Stomach smooth muscle (tissue), 2 donors: ENCODE measurements around the gene LINC01488.
A peak's percentile ranks its signal among the peaks of the same experiment; 100 is the strongest.

Experiments
- H3K27ac ChIP-seq: one replicate; pipeline ENCODE4 v1.7.0; 2013; ENCODE audit warnings: mild to moderate bottlenecking, low read length, inconsistent platforms
- H3K27me3 ChIP-seq, 2 donors: one replicate each; pipeline ENCODE4 v1.7.0; 2013; ENCODE audit warnings: low read length in 2 of 2; ENCODE audit not compliant: insufficient read depth in 2 of 2, control insufficient read depth in 1 of 2
- H3K36me3 ChIP-seq, 2 donors: one replicate each; pipeline ENCODE4 v1.7.0; 2013; ENCODE audit warnings: low read length in 2 of 2; ENCODE audit not compliant: control insufficient read depth in 2 of 2, insufficient read depth in 2 of 2
- H3K4me1 ChIP-seq: one replicate; pipeline ENCODE4 v1.7.0; 2013; ENCODE audit warnings: low read length; ENCODE audit not compliant: control insufficient read depth, insufficient read depth
- H3K4me3 ChIP-seq, 2 donors: one replicate each; pipeline ENCODE4 v1.7.0; 2013; ENCODE audit warnings: low read length in 2 of 2
- H3K9ac ChIP-seq, 2 donors: one replicate each; pipeline ENCODE4 v1.7.0; 2013; ENCODE audit warnings: low read length in 2 of 2, mild to moderate bottlenecking in 1 of 2
- H3K9me3 ChIP-seq, 2 donors: one replicate each; pipeline ENCODE4 v1.7.0; 2013; ENCODE audit warnings: low read length in 2 of 2; ENCODE audit not compliant: control insufficient read depth in 2 of 2
- donor health status: healthy.
- donor health status: Pancreatic carcinoma.

LINC01488 gene

DNA sequence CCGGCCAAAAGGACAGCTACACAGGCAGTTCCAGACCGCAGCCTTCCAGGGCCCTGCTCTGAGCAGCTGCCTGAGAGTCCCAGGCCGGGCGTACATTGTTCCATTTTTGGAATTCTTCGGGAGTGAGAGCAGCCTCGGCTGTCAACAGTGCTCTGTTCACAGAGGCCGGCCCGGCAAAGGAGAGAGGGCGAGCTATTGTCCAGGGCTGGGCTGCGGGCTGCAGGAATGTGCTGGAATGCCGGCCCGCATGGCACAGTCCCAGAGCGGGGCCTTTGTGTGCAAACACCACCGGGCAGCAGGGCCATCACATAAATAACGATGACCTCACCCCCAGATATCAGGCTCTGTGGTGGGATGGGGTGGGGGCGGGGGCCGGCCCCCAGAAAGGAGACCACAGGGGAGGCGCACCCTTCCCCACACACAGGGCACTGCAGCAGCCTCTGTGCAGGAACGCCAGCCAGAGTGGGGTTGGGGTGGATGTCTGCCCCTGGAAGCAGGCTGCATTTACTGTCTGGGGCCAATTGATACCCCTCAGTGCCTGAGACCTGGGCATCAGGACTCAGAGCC, 15.8 kb downstream of the LINC01488 start:
- H3K36me3 ChIP-seq = no peaks in the 10 kb centered on the region
- H3K9me3 ChIP-seq = no peaks in the 10 kb centered on the region
- peak overlapping the region in 1 of 2 donors; percentile 9 for H3K9ac ChIP-seq
- peak overlapping the region; percentile 49 for H3K27ac ChIP-seq
- no peaks in the 10 kb centered on the region for H3K27me3 ChIP-seq
- H3K4me3 ChIP-seq = peak overlapping the region in 1 of 2 donors; percentile 40
- H3K4me1 ChIP-seq = peaks cover 20% of the 10 kb centered on the region

DNA sequence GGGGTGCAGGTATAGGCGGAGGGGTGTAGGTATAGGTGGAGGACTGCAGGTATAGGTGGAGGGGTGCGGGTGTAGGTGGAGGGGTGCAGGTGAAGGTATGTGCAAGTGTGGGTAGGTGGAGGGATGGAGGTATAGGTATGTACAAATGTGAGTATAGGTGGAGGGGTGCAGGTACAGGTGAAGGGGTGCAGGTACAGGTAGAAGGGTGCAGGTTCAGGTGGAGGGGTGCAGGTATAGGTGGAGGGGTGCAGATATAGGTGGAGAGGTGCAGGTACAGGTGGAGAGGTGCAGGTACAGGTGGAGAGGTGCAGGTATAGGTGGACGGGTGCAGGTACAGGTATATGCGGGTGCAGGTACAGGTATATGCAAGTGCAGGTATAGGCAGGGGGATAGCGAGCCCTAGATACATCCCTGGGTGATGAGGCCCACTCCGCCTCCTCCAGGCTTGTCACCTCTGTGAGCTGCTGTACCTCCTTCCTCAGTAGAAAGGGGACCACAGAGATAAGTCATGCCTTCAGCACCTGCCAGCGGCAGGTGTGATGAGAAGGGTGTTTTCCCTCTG, 17.2 kb downstream of the LINC01488 start:
- H3K4me1 ChIP-seq = peaks cover 20% of the 10 kb centered on the region
- no peak overlapping the region for H3K4me3 ChIP-seq
- H3K27me3 ChIP-seq = no peaks in the 10 kb centered on the region
- H3K27ac ChIP-seq = no peak overlapping the region
- no peaks in the 10 kb centered on the region for H3K9me3 ChIP-seq
- H3K36me3 ChIP-seq = no peaks in the 10 kb centered on the region
- no peak overlapping the region for H3K9ac ChIP-seq

DNA sequence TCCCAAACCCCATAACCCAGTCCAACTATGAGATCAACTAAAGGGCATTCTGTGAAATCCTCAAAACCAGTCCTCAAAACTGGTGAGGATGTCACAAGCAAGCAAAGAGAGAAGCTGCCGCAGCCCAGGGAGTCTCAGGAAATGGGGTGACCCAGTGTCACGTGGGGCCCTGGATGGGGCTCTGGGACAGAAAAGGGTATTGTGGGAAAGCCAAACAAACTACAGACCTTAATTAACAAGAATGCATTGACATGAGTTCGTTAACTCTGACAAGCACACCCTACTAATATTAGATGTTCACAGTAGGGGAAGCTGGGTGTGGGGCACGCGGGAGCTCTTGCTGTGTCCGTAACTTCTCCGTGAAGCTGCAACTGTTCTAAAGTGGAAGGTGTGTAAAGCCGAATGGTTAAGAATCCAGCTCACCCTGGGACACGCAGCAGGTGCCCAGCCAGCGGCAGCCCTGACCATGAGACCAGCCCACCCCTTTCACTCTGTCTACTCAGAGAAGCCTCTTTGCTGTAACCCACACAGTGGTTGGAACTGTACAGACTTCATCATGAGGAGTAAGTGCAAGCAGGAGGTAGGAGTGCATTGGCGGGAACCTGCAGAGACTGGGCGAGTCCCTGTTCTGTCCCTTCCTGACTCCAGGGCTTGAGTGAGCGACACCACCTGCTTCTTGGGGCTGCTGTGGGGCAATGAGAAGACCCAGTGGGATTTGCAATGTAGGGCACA, 17.9 kb downstream of the LINC01488 start:
- Histone ChIP-seq H3K4me1 (peaks cover 20% of the 10 kb centered on the region), H3K9me3 (no peaks in the 10 kb centered on the region), H3K27ac (no peak overlapping the region), H3K4me3 (no peak overlapping the region), H3K9ac (no peak overlapping the region), H3K27me3 (no peaks in the 10 kb centered on the region), H3K36me3 (no peaks in the 10 kb centered on the region)

DNA sequence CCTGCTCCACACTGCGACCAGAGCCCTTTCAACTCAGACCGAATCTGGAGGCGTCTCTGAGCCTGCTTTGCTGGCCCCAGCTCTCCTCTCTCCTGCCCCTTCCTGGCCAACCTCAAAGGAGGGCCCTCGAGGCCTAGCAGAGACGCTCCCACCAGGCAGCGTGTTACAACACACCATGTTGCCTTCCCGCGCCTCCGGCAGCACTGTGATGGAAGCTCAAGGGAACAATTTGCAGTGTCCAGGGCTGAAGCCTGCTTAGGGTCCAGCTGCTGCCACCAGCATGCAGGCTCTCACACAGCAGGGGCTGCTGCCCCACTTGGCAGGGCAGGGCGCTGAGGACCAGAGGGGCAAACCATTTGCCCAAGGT, 18.4 kb downstream of the LINC01488 start:
- no peak overlapping the region for H3K9ac ChIP-seq
- no peaks in the 10 kb centered on the region for H3K36me3 ChIP-seq
- peaks cover 20% of the 10 kb centered on the region for H3K4me1 ChIP-seq
- no peaks in the 10 kb centered on the region for H3K27me3 ChIP-seq
- H3K4me3 ChIP-seq = no peak overlapping the region
- no peak overlapping the region for H3K27ac ChIP-seq
- H3K9me3 ChIP-seq = no peaks in the 10 kb centered on the region

GRCh38 chr11:69500285-69501120, 19.0 kb downstream of the LINC01488 start:
- H3K9me3 ChIP-seq = no peaks in the 10 kb centered on the region
- peaks cover 20% of the 10 kb centered on the region for H3K4me1 ChIP-seq
- H3K36me3 ChIP-seq = no peaks in the 10 kb centered on the region
- no peak overlapping the region for H3K4me3 ChIP-seq
- H3K27ac ChIP-seq = no peak overlapping the region
- H3K9ac ChIP-seq = no peak overlapping the region
- H3K27me3 ChIP-seq = no peaks in the 10 kb centered on the region

DNA sequence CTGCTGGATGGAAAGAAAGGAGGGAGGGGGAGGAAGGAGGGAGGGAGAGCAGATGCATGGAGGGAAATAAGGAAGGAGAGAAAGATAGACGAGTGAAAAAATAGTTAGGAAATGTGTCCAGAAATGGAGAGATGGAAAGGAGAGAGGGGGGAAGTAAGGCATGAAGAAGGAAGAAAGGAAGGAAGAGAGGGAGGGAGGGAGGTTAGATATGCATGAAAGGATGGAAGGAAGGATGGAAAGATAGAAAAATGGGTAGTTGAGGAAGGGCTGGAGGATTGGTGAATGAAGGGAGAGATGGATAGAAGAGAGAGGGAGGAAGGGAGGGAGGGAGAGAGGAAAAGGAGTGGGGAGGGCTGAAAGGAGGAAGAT, 19.6 kb downstream of the LINC01488 start:
- Histone ChIP-seq H3K27me3 (no peaks in the 10 kb centered on the region), H3K4me1 (peaks cover 19% of the 10 kb centered on the region), H3K36me3 (no peaks in the 10 kb centered on the region), H3K9me3 (no peaks in the 10 kb centered on the region), H3K27ac (no peak overlapping the region), H3K9ac (no peak overlapping the region), H3K4me3 (no peak overlapping the region)

GRCh38 chr11:69501891-69502860, 20.7 kb downstream of the LINC01488 start:
- Histone ChIP-seq H3K36me3 (no peaks in the 10 kb centered on the region), H3K4me3 (no peak overlapping the region), H3K4me1 (peaks cover 10% of the 10 kb centered on the region), H3K9me3 (no peaks in the 10 kb centered on the region), H3K27me3 (no peaks in the 10 kb centered on the region), H3K27ac (no peak overlapping the region), H3K9ac (no peak overlapping the region)

DNA sequence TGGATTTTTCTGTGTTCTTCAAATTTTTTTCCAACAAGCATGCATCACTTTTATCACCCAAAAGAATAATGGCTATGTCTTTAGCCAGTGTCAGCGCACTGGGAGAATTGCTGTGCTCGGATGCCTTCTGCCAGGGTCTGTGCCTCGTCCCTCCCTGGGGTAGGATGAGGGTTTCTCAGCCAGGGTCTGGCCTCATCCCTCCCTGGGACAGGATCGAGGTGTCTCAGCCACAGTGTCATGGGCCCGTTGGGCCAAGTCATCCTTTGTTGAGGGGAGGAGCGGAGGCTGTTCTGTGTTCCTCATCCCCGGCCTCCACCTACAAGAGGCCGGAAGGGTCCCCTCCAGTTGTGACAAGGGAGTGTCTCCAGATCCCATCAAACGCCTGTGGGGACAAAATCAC, 22.7 kb downstream of the LINC01488 start:
- Histone ChIP-seq H3K9ac (no peak overlapping the region), H3K27ac (no peak overlapping the region)

GRCh38 chr11:69504576-69505335, 23.3 kb downstream of the LINC01488 start:
- no peaks in the 10 kb centered on the region for H3K27me3 ChIP-seq
- no peak overlapping the region for H3K9ac ChIP-seq
- no peaks in the 10 kb centered on the region for H3K36me3 ChIP-seq
- no peaks in the 10 kb centered on the region for H3K9me3 ChIP-seq
- no peak overlapping the region for H3K27ac ChIP-seq
- no peaks in the 10 kb centered on the region for H3K4me1 ChIP-seq
- no peak overlapping the region for H3K4me3 ChIP-seq

More for the DNA sequence above, 22.7 kb downstream of the LINC01488 start:
- H3K9me3 ChIP-seq = no peaks in the 10 kb centered on the region
- no peaks in the 10 kb centered on the region for H3K4me1 ChIP-seq
- no peak overlapping the region for H3K4me3 ChIP-seq
- H3K27me3 ChIP-seq = no peaks in the 10 kb centered on the region
- no peaks in the 10 kb centered on the region for H3K36me3 ChIP-seq
